ENCODE data around the gene RPL41. TPM values are rescaled to one million over a fixed set of nuclear protein-coding genes. Genes with fewer than 3 reads are reported as not detected.
"Not testable (repeated sequence)": the region's sequence is repeated elsewhere in the genome, so short reads cannot be mapped to it uniquely, and the experiment has no call there.

RPL41 gene
- total RNA-seq, 1 donor from 2014 or later = 2,099 TPM

DNA sequence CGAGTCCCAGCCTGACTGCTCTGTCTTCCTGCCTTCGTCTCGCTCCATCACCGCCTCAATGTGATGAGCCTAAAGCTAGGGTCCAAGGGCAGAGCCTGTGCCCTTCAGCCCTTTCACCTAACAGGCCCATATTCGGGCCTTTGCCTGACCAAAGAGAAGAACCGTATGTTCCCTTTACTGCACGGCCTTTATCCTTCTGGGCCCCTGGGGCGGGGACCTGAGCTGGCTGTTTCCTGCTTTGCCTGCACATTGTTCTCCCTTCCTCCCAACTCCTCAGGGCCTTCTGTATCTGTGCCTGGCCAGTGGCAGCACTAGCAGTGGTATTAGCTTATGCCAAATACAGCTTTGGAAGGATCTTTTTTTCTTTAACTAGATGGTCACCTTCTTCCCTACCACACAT lies 27.4 kb downstream of the RPL41 start:
- ATAC-seq (peak; percentile 37), DNase-seq (ENCODE audit: missing footprints) (no peak)
- intact Hi-C loops (cut with DNase I) = no loop called here

DNA sequence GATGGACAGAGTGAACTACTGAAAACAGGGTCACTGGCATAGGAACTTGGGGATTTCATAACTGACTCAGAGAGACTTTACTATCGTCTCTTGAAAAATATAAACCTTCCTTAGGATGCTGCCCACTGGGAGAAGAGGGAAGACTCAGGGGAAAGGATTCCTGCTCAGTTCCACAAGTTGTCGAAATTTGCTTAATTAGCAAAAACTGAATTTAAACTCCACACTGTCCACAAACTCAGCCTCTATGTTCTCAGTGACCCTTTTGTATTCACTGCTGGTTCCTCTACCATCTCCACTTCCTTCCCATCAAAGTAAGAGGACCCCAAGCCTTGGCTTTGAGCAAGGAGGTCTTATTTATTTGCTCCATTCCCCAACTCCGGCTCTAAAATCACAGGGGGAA lies 28.8 kb downstream of the RPL41 start:
- DNase-seq (ENCODE audit: missing footprints) (no peak), ATAC-seq (no peak)
- intact Hi-C loops (cut with DNase I) = no loop called here

DNA sequence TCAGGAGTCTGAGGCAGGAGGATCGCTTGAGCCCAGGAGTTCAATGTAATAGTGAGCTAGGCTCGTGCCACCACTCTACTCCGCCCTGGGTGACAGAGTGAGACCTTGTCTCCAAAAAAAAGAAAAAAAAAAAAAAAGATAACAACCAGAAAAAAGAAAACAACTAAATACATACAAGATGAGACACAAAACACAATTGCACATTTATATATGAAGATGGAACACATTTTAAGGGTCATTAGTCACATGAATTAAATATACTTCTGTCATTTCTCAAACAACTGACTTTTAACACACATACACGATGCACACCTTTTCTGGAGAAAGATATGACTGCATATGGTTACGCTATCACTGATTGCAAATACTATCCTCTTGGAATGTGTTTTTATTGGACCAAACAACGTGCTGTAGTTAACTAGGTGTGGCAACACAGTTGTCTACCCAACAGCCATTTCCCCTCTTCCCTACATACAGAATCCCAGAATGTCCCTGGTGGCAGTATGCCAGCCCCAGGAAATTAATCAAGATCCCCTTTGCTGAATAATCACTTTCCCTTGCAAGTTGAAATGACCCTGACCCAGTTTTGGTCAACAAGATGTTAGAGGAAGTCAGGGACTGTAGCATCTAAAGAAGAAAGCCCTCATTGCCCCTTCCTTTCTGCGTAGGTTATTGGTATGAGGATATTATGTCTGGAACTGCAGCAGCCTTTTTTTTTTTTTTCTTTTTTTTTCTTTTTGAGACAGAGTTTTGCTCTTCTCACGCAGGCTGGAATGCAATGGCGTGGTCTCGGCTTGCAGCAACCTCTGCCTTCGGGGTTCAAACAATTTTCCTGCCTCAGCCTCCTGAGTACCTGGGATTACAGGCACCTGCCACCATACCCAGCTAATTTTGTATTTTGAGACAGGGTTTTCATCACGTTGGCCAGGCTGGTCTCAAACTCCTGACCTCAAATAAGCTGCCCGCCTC lies 30.3 kb downstream of the RPL41 start:
- DNase-seq (ENCODE audit: missing footprints) = no peak
- no peak for ATAC-seq
- intact Hi-C loops (cut with DNase I) = no loop called here

DNA sequence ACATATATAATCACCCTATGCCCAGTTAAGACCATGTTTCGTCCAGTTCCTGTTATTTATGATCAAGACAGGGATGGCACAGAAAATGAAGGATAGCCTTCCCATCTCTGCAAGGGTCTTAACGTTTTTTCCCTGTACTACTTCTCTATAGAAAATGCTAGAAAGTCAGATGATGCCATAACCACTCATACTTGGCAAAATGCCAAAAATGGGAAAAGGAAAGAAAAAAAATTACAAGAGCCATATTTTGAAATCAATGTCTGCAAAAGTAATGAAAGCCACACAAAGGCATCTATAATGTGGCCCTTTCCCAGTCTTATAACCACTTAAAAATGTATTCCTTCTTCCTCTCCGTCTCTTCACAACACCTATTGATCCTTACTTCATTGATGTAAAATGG lies 34.1 kb downstream of the RPL41 start:
- DNase-seq (ENCODE audit: missing footprints) (no peak), ATAC-seq (no peak)
- intact Hi-C loops (cut with DNase I) = no loop called here

DNA sequence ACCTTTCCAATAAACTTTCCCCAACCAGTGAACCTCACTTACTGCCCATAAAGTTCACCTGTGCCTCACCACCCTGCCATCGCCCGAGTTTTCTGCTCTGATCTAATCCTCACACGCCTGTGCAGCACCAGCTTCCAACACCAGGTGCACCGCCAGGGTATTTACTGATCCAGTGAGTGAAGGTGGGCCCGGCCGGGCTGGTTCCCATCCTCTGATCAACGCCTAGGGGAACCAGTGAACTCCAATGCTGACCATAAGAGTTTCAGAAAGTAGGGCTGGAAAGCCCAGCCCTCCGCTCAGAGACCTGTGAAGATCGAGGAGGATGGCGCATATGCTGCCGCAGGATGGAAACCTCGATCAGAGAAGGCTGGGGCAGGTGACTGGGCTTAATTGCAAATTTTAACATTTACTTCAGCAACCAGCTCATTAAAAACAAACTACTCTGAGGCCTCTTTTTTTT lies 35.3 kb downstream of the RPL41 start:
- peak; percentile 73 for DNase-seq (ENCODE audit: missing footprints)
- peak; percentile 20 for ATAC-seq
- intact Hi-C loops (cut with DNase I) = no loop called here

DNA sequence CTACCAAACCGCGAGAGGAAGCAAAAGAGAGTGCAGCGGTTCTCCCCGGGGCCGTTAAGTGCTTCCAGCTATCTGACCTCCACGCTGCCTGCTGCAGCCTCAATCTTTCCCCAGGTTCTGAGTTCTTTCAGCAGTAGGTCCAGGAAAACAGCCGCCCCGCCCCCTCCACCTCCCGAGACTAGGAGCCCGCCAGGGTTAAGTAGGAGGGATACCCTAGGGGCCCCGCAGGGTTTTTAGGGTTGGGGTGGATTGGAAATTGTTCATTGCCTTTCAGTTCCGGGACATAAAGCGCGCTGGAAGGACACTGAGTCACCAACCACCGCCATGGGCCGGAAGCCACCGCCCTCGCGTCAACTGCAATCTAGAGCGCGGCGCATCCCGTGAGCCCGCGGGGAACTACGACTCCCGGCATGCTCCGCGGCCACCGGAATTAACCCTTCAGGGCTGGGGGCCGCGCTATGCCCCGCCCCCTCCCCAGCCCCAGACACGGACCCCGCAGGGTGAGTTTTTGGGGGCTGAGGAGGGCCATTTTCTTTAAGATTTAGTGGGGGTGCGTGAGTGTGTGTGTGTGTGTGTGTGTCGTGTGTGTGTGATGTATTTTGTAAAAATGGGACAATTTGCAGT lies 35.8 kb downstream of the RPL41 start, which contains the start of gene MYL6B:
Gene MYL6B, plus strand, starts transcription at position 456 of the 624 bp plus-strand sequence. CDS start 1,332 bp downstream, outside the sequence.
- peak; percentile 98 for DNase-seq (ENCODE audit: missing footprints)
- intact Hi-C loops (cut with DNase I) = no loop called here
- peak; percentile 96 for ATAC-seq

DNA sequence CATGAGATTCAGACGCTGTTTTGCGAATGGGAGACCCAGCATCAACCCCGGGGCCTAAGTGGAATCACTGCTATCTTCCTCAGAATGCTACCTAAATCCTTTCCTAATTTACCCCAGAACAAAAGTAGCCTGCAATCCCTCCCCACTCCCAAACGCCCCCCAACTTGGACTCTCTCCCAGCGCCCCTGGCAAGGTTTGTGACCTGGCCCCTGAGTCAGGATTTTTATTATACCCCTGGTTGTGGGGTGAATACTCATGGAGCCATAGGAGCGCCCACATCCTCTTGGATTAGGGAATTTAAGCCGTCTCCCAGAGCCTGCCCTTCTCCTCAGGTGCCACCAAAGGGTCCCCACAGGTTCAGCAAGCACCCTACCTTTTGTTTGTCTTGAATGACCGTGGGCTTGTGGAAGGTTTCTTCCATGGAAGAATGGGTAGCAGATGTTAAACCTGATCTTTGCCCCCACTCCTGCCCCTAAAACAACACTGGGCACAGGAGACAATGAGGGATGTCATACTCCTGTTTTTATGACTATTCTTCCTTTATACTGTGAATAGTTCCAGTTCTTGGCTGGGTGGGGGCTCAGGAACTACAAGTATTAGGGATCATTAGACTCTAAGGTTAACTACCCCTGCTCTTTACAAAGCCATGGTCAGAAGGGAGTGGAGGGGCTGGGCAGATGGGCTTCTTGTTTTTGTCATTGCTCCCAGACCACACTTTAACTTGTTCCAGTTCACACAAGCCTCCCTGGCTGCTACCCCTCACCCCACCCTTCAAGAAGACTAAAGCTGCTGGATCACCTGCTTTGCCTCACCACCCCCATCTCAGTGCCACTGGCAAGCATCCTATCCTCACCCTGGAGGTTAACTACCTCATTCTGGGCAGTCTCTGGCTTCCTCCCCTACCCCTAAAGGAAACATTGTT lies 36.6 kb downstream of the RPL41 start:
- ATAC-seq (no peak), DNase-seq (ENCODE audit: missing footprints) (no peak)
- intact Hi-C loops (cut with DNase I) = no loop called here

DNA sequence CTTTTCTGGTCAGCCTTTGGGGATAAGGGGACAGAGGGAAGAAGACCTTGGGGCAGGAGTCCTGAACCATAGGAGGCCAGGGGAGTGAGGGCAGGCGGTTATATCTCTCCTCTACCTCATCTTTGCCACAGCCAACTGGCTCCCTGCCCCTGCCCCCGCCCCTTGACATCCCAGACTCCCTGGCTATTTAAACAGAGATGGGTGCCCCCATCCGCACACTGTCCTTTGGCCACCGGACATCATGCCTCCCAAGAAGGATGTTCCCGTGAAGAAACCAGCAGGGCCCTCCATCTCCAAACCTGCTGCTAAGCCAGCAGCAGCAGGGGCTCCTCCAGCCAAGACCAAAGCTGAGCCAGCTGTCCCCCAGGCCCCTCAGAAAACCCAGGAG lies 37.2 kb downstream of the RPL41 start:
- DNase-seq (ENCODE audit: missing footprints) = no peak
- intact Hi-C loops (cut with DNase I) = no loop called here
- ATAC-seq = no peak

DNA sequence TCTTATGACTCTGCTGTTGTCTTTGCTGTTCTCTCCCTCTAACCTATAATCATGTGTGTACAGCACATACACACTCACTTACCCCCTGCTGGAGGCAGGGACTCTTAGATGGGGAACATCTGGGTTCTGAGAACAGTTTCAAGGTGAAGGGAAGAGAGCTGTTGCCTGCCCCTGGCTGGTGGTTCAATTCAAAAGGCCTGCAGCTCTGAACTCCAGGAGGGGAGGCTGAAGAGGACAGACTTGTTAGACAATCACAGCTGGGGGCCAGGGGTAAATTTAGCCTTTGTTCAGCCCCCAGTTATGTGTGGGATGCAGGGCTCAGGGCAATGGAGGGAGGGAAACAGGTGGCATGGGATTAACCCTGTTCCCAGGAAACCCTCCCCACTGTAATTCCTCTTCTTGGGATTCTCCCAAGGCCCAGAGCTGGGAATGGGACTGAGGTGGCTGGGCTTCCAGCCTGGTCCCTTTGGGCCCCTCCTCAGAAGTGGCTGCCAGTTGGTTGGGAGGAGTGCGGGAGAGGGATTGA lies 37.9 kb downstream of the RPL41 start:
- ATAC-seq (no peak), DNase-seq (ENCODE audit: missing footprints) (no peak)
- intact Hi-C loops (cut with DNase I) = no loop called here

DNA sequence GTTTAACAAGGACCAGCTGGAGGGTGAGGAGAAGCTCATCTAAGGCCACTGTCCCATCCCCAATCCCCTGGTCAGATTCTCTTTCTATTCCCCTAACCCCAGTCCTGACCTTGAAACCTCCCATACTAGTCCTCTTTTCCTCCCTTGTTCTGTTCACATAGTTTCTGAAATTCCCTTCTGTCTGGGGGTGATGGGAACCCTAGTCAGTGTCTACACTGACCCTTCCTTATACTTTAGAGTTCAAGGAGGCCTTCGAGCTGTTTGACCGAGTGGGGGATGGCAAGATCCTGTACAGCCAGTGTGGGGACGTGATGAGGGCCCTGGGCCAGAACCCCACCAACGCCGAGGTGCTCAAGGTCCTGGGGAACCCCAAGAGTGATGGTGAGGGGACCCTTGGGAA lies 38.4 kb downstream of the RPL41 start:
- intact Hi-C loops (cut with DNase I) = loop anchor here (5.0 kb wide), 1 partner anchor 38 kb away; the partner anchor contains the start of genes RPL41 and ZC3H10
- ATAC-seq = no peak
- no peak for DNase-seq (ENCODE audit: missing footprints)

DNA sequence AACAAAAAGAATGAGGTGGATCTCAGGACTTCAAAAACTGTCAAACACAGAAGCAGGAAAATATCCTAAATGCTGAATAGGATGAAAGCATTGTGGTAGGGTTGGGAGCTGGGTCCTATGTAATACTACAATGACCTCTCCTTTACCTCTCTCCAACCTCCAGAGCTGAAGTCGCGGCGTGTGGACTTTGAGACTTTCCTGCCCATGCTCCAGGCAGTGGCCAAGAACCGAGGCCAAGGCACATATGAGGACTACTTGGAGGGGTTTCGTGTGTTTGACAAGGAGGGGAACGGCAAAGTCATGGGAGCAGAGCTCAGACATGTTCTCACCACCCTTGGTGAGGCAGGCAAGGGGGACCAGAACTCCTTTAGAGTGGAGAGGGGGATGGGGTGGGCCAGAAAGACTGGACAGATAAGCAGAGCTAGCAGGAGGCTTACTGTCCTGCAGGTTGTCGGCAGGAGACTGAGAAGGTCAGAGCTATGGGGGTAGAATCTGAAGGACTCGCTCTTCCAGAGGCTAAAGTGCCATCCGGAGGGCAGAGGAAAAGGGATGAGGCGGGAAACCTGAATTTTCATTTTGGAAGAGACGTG lies 38.9 kb downstream of the RPL41 start:
- DNase-seq (ENCODE audit: missing footprints) (no peak), ATAC-seq (no peak)
- intact Hi-C loops (cut with DNase I) = loop anchor here (5.0 kb wide), 1 partner anchor 38 kb away; the partner anchor contains the start of genes RPL41 and ZC3H10

DNA sequence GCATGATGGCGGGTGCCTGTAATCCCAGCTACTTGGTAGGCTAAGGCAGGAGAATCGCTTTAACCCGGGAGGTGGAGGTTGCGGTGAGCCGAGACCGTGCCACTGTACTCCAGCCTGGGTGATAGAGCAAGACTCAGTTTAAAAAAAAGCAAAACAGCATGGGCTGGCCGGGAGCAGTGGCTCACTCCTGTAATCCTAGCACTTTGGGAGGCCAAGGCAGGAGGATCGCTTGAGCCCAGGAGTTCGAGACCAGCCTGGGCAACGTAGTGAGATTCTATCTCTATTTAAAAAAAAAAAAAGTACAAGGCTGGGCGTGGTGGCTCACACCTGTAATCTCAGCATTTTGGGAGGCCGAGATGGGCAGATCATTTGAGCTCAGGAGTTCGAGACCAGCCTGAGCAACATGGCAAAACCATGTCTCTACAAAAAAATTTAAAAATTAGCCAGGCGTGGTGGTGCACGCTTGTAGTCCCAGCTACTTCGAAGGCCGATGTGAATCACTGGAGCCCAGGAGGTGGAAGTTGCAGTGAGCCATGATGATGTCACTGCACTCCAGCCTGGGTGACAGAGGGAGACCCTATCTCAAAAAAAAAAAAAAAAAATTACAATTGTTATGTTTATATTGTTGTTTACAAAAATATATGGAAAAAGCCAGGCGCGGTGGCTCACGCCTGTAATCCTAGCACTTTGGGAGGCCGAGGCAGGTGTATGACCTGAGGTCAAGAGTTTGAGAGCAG lies 40.2 kb downstream of the RPL41 start:
- DNase-seq (ENCODE audit: missing footprints); ATAC-seq: not testable (repeated sequence)
- intact Hi-C loops (cut with DNase I) = loop anchor here (5.0 kb wide), 1 partner anchor 39 kb away; the partner anchor contains the start of genes RPL41 and ZC3H10

DNA sequence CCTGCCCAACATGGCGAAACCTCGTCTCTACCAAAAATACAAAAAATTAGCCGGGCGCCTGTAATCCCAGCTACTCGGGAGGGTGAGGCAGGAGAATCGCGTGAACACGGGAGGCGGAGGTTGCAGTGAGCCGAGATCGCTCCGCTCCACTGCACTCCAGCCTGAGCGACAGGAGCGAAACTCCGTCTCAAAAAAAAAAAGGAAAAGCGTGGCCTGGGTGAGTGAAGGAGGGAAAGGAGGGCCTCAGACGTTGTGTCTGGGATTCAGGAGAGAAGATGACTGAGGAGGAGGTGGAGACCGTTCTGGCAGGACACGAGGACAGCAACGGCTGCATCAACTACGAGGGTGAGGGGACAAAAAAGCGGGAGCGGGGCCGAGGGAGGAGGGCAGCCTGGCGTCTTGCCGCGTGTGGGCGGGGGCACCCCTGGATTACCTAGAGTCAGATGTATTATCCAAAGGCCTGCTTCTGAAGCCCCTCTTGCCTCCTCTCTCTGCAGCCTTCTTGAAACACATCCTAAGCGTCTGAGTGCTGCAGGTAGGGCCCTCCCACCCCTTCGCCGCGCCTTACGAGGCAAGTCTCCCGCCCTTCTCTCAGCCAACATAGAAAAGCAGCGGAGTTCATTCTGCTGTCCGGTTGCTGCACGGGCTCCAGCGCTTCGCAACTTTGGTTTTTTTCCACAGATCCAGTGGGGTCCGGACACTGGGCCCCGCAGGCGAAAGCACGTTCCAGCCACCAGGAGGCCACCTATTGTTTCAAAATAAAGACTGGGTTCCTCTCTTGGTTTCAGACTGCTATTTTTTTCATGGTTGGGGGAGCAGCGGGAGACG lies 41.0 kb downstream of the RPL41 start:
- intact Hi-C loops (cut with DNase I) = loop anchor here (1.0 to 5.0 kb wide), 3 partner anchors 29 to 40 kb away; partner anchors contain the start of genes ESYT1, RPL41, SMARCC2 and ZC3H10
- peak; percentile 78 for DNase-seq (ENCODE audit: missing footprints)
- ATAC-seq = peak; percentile 47

DNA sequence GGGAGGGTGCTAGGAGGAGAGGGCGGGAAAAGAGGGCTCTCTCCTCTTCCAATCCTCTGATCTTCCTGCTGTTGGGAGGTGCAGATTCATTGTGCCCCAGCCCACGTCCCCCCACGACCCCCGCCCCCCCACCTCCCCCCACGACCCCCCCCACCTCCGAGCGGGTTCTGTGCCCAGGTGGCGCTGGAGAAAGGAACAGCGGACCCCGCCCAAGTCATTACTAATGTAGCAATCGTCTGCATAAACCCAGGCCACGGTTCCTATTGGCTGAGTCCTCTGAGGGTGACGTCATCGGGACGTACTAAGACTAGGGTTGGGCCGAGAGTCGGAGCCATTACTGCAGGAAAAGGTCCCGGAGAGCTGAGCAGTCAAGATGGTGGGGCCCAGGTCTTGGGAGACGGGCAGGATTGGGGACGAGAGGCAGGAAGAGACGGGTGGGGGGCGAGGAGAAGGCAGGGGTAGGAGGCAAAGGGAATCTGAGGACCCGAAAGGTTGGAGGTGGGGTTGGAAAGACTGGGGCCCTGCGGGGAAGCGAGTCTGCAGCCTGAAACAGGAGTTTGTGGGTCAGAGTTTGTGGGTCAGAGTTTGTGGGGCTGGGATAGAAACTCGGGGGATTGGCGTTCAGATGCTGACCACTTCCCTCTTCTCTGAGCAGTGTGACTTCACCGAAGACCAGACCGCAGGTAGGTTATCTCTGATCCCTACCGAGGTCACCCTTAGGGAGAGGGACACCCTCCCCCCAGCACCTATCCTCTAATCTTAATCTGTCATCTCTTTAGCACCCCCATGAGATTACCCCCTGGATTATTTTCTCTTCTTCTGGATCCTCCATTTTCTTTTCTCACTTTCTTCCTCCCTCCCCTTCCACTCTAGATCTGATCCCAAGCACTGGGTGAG lies 41.8 kb downstream of the RPL41 start, which contains the start of gene MYL6:
Gene MYL6, plus strand, starts transcription at position 331 of the 897 bp plus-strand sequence. Its CDS starts 43 bp downstream, at position 374.
- intact Hi-C loops (cut with DNase I) = loop anchor here (1.0 to 5.0 kb wide), 3 partner anchors 30 to 41 kb away; partner anchors contain the start of genes ESYT1, RPL41, SMARCC2 and ZC3H10
- ATAC-seq = peak; percentile 91

DNA sequence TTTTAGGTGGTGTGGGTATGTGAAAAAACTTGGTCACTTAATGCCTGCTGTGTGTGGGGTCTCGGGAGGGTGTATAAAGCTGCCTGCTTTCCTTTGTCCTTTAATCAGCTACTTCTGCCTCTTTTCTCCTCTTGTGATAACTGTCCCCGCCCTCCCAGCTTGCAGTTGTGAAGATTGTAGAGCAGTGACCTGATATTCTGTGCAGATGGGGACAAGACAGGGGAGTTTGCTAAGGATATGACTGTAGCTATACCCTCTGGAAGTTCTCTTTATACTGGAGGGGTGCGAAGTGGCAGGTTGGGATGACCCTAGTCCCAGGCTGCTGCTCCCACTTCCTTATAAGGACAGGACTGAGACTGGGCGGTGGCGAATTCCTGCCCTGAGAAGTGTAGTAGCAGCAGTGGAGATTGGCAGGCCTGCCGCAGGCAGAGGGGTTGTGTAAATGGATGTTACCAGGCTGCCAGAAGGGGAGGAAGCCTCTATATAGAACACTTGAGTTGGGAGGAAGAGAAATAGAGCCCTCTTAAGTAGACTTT lies 42.6 kb downstream of the RPL41 start:
- DNase-seq (ENCODE audit: missing footprints) (peak; percentile 92), ATAC-seq (peak; percentile 77)
- intact Hi-C loops (cut with DNase I) = loop anchor here (1.0 to 5.0 kb wide), 3 partner anchors 30 to 42 kb away; partner anchors contain the start of genes ESYT1, RPL41, SMARCC2 and ZC3H10

More for the DNA sequence above, 41.8 kb downstream of the RPL41 start, which contains the start of gene MYL6:
- DNase-seq (ENCODE audit: missing footprints) = peak; percentile 97

Measured in Right ventricle myocardium inferior (tissue), 1 donor.